ENCODE data around the gene ZMYM4.
"Not testable (repeated sequence)": the region's sequence is repeated elsewhere in the genome, so short reads cannot be mapped to it uniquely, and the experiment has no call there.

Gene ZMYM4

GRCh38 chr1:35268282-35269200 is at the start of gene ZMYM4:
TSS of gene ZMYM4 (plus strand) at chr1:35268709. CDS start at chr1:35269047, 338 bp downstream.
- H3K4me3 Mint-ChIP-seq = peak within 1 kb of the TSS; percentile 87
- H3K9me3 Mint-ChIP-seq = no peaks in the 10 kb centered on the region
- peak within 1 kb of the TSS; percentile 94 for H3K27ac Mint-ChIP-seq

GRCh38 chr1:35220976-35221375 is 47.5 kb upstream of the ZMYM4 start:
- no peaks in the 10 kb centered on the region for H3K4me1 Mint-ChIP-seq (ENCODE audit: low read depth)
- no peaks in the 10 kb centered on the region for H3K9me3 Mint-ChIP-seq
- H3K27ac Mint-ChIP-seq = no peak overlapping the region
- no peaks in the 10 kb centered on the region for H3K27me3 Mint-ChIP-seq
- no peak overlapping the region for H3K4me3 Mint-ChIP-seq
- H3K36me3 Mint-ChIP-seq (ENCODE audit: low read depth) = no peaks in the 10 kb centered on the region

More at GRCh38 chr1:35268282-35269200, at the start of gene ZMYM4:
- H3K27me3 Mint-ChIP-seq = no peaks in the 10 kb centered on the region
- no peaks in the 10 kb centered on the region for H3K36me3 Mint-ChIP-seq (ENCODE audit: low read depth)
- peaks cover 33% of the 10 kb centered on the region for H3K4me1 Mint-ChIP-seq (ENCODE audit: low read depth)

- H3K9me3 Mint-ChIP-seq = no peaks in the 10 kb centered on the region
- no peaks in the 10 kb centered on the region for H3K36me3 Mint-ChIP-seq (ENCODE audit: low read depth)
- no peak overlapping the region for H3K27ac Mint-ChIP-seq
- peaks cover 6% of the 10 kb centered on the region for H3K27me3 Mint-ChIP-seq
- no peaks in the 10 kb centered on the region for H3K4me1 Mint-ChIP-seq (ENCODE audit: low read depth)
- H3K4me3 Mint-ChIP-seq = no peak overlapping the region
Measured at GRCh38 chr1:35222322-35223083, 46.0 kb upstream of the ZMYM4 start.

- no peaks in the 10 kb centered on the region for H3K9me3 Mint-ChIP-seq
- peaks cover 6% of the 10 kb centered on the region for H3K27me3 Mint-ChIP-seq
- H3K27ac Mint-ChIP-seq = no peak overlapping the region
- H3K4me3 Mint-ChIP-seq = no peak overlapping the region
- no peaks in the 10 kb centered on the region for H3K4me1 Mint-ChIP-seq (ENCODE audit: low read depth)
- no peaks in the 10 kb centered on the region for H3K36me3 Mint-ChIP-seq (ENCODE audit: low read depth)
Measured at GRCh38 chr1:35223084-35223630, 45.4 kb upstream of the ZMYM4 start.

- no peak overlapping the region for H3K4me3 Mint-ChIP-seq
- H3K27me3 Mint-ChIP-seq = peaks cover 6% of the 10 kb centered on the region
- H3K27ac Mint-ChIP-seq = no peak overlapping the region
- H3K36me3 Mint-ChIP-seq (ENCODE audit: low read depth) = no peaks in the 10 kb centered on the region
- no peaks in the 10 kb centered on the region for H3K9me3 Mint-ChIP-seq
- peaks cover 11% of the 10 kb centered on the region for H3K4me1 Mint-ChIP-seq (ENCODE audit: low read depth)
Measured at GRCh38 chr1:35226546-35226945, 42.0 kb upstream of the ZMYM4 start.

GRCh38 chr1:35229587-35230360 is 38.7 kb upstream of the ZMYM4 start:
- Mint-ChIP-seq H3K9me3 (no peaks in the 10 kb centered on the region), H3K36me3 (ENCODE audit: low read depth) (no peaks in the 10 kb centered on the region), H3K4me3 (no peak overlapping the region), H3K27ac (no peak overlapping the region), H3K27me3 (peaks cover 6% of the 10 kb centered on the region), H3K4me1 (ENCODE audit: low read depth) (peaks cover 11% of the 10 kb centered on the region)

GRCh38 chr1:35231287-35231686 is 37.2 kb upstream of the ZMYM4 start:
- peaks cover 8% of the 10 kb centered on the region for H3K27me3 Mint-ChIP-seq
- H3K4me3 Mint-ChIP-seq = no peak overlapping the region
- no peak overlapping the region for H3K27ac Mint-ChIP-seq
- H3K36me3 Mint-ChIP-seq (ENCODE audit: low read depth) = no peaks in the 10 kb centered on the region
- peaks cover 11% of the 10 kb centered on the region for H3K4me1 Mint-ChIP-seq (ENCODE audit: low read depth)
- no peaks in the 10 kb centered on the region for H3K9me3 Mint-ChIP-seq

GRCh38 chr1:35236772-35237171 is 31.7 kb upstream of the ZMYM4 start:
- not testable (repeated sequence) for H3K27ac Mint-ChIP-seq; H3K4me1 Mint-ChIP-seq (ENCODE audit: low read depth); H3K9me3 Mint-ChIP-seq; H3K4me3 Mint-ChIP-seq; H3K36me3 Mint-ChIP-seq (ENCODE audit: low read depth); H3K27me3 Mint-ChIP-seq

- Mint-ChIP-seq H3K4me1 (ENCODE audit: low read depth) (no peaks in the 10 kb centered on the region), H3K27me3 (no peaks in the 10 kb centered on the region), H3K4me3 (no peak overlapping the region), H3K36me3 (ENCODE audit: low read depth) (no peaks in the 10 kb centered on the region), H3K27ac (no peak overlapping the region), H3K9me3 (no peaks in the 10 kb centered on the region)
Measured at GRCh38 chr1:35243691-35244090, 24.8 kb upstream of the ZMYM4 start.

- Mint-ChIP-seq H3K4me1 (ENCODE audit: low read depth) (no peaks in the 10 kb centered on the region), H3K27ac (no peak overlapping the region), H3K27me3 (no peaks in the 10 kb centered on the region), H3K4me3 (no peak overlapping the region), H3K36me3 (ENCODE audit: low read depth) (no peaks in the 10 kb centered on the region), H3K9me3 (no peaks in the 10 kb centered on the region)
Measured at GRCh38 chr1:35247256-35247655, 21.3 kb upstream of the ZMYM4 start.

GRCh38 chr1:35253941-35254340 is 14.6 kb upstream of the ZMYM4 start:
- Mint-ChIP-seq H3K27me3 (no peaks in the 10 kb centered on the region), H3K9me3 (no peaks in the 10 kb centered on the region), H3K4me1 (ENCODE audit: low read depth) (no peaks in the 10 kb centered on the region), H3K27ac (no peak overlapping the region), H3K4me3 (no peak overlapping the region), H3K36me3 (ENCODE audit: low read depth) (no peaks in the 10 kb centered on the region)

GRCh38 chr1:35255276-35255675 is 13.2 kb upstream of the ZMYM4 start:
- no peaks in the 10 kb centered on the region for H3K36me3 Mint-ChIP-seq (ENCODE audit: low read depth)
- no peaks in the 10 kb centered on the region for H3K9me3 Mint-ChIP-seq
- no peak overlapping the region for H3K27ac Mint-ChIP-seq
- peaks cover 3% of the 10 kb centered on the region for H3K27me3 Mint-ChIP-seq
- no peaks in the 10 kb centered on the region for H3K4me1 Mint-ChIP-seq (ENCODE audit: low read depth)
- no peak overlapping the region for H3K4me3 Mint-ChIP-seq

- no peaks in the 10 kb centered on the region for H3K9me3 Mint-ChIP-seq
- peaks cover 7% of the 10 kb centered on the region for H3K27me3 Mint-ChIP-seq
- no peak overlapping the region for H3K4me3 Mint-ChIP-seq
- H3K4me1 Mint-ChIP-seq (ENCODE audit: low read depth) = no peaks in the 10 kb centered on the region
- H3K27ac Mint-ChIP-seq = no peak overlapping the region
- no peaks in the 10 kb centered on the region for H3K36me3 Mint-ChIP-seq (ENCODE audit: low read depth)
Measured at GRCh38 chr1:35259561-35259960, 8.9 kb upstream of the ZMYM4 start.

GRCh38 chr1:35261412-35262120 is 6.9 kb upstream of the ZMYM4 start:
- Mint-ChIP-seq H3K4me1 (ENCODE audit: low read depth) (no peaks in the 10 kb centered on the region), H3K27ac (no peak overlapping the region), H3K27me3 (peaks cover 7% of the 10 kb centered on the region), H3K4me3 (no peak overlapping the region), H3K9me3 (no peaks in the 10 kb centered on the region), H3K36me3 (ENCODE audit: low read depth) (no peaks in the 10 kb centered on the region)

Measured in stimulated activated naive CD8-positive, alpha-beta T cell treated with anti-CD3 and anti-CD28 coated beads, Interleukin-15, Interleukin-2, amounts not matched to agents 100 ng/mL and 50 ng/mL, for 24 hours (primary cell).